Calu3 (cell line): ENCODE measurements around the gene SLC35E2B. TPM values are rescaled to one million over a fixed set of nuclear protein-coding genes. Genes with fewer than 3 reads are reported as not detected.

ENCODE experiments used
- BruUV-seq: library from RNA; stranded (reverse); fragments of 400-500 nt; replicated peaks from 2 replicates; lab custom pipeline; 2021; lab: Mats Ljungman, UMichigan
- CTCF ChIA-PET: fragments of 300-600 bp; sonication (Branson Sonifier 250); formaldehyde crosslinking; loops from one replicate; lab custom pipeline; 2022; ENCODE audit warnings: antibody characterized with exemption; lab: Charles Lee
- DNase-seq: peaks from one replicate; pipeline ENCODE4 v3.0.0; 2022
- H3K27ac Mint-ChIP-seq: one replicate; pipeline ENCODE4 v1.8.0; 2022; ENCODE audit warnings: mixed read lengths; ENCODE audit not compliant: unreplicated experiment
- H3K27me3 Mint-ChIP-seq: one replicate; pipeline ENCODE4 v1.8.0; 2022; ENCODE audit warnings: mixed read lengths; ENCODE audit not compliant: unreplicated experiment
- H3K36me3 Mint-ChIP-seq: one replicate; pipeline ENCODE4 v1.8.0; 2022; ENCODE audit warnings: mild to moderate bottlenecking, moderate library complexity, mixed read lengths; ENCODE audit not compliant: insufficient read depth, unreplicated experiment
- H3K4me1 Mint-ChIP-seq: one replicate; pipeline ENCODE4 v1.8.0; 2022; ENCODE audit warnings: mild to moderate bottlenecking, low read depth, mixed read lengths; ENCODE audit not compliant: unreplicated experiment
- H3K4me3 Mint-ChIP-seq: one replicate; pipeline ENCODE4 v1.8.0; 2022; ENCODE audit warnings: mild to moderate bottlenecking, low read depth, moderate library complexity, mixed read lengths; ENCODE audit not compliant: unreplicated experiment
- H3K9me3 Mint-ChIP-seq: one replicate; pipeline ENCODE4 v1.8.0; 2022; ENCODE audit warnings: low read depth, mixed read lengths; ENCODE audit not compliant: unreplicated experiment
- CTCF ChIP-seq: fragments of 200-600 bp; IDR thresholded peaks from one replicate; pipeline ENCODE4 v1.8.0; 2022; ENCODE audit warnings: antibody characterized with exemption; ENCODE audit not compliant: unreplicated experiment
- intact Hi-C: fragments of 100-400 bp; cut with micrococcal nuclease; formaldehyde crosslinking; loops from one replicate; pipeline ENCODE4 v1.10.0; 2022; ENCODE audit not compliant: unreplicated experiment
- total RNA-seq: library from RNA; stranded (reverse); gene quantifications from 2 replicates; pipeline ENCODE4 v1.2.3, GENCODE V29; 2022

Gene SLC35E2B
- total RNA-seq, 1 experiment from 2014 or later, result 39.3 TPM

DNA sequence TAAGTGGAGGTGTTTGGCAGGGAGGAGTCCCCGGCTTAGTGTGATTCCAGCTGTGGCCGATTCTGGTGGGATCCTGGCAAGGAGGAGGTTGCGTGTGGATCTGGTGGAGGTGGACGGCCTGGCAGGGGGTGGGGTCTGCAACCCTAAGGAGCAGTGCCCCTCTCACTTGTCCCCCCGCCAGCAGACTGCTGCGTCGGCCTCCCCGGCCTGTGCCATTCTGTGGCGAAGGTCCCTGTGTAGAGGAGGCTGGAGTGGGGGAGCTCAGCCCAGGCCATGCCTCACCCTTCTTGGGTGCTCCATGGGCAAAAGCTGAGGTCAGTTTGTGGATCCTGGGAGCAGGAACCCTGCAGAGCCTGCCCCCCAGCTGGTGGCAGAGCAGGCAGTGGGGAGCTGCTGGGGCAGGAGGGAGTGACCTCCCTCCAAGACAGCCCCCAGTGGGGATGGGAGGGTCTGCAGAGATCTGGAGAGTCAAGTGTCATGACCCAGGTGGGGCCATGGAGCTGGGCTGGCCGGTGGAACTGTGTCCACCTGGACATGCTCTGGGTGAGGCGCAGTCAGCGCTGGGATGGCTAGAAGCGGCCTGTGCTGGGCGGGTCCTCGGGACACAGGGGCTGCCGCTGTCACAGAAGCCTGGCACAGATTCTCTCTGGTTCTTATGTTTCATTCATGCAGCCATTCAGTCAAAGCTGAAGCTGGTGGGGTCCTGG, 72.0 kb downstream of the SLC35E2B start:
- no peak for DNase-seq
- no peak overlapping the region for H3K27ac Mint-ChIP-seq
- TF ChIP-seq CTCF, result no peak
- no peak overlapping the region for H3K4me3 Mint-ChIP-seq
- H3K27me3 Mint-ChIP-seq, result no peaks in the 10 kb centered on the region
- CTCF ChIA-PET, result no interaction called here
- intact Hi-C loops, result no loop called here
- H3K4me1 Mint-ChIP-seq, result no peaks in the 10 kb centered on the region
- BruUV-seq, result no TSS peak
- no peaks in the 10 kb centered on the region for H3K9me3 Mint-ChIP-seq
- H3K36me3 Mint-ChIP-seq, result peaks cover 11% of the 10 kb centered on the region

DNA sequence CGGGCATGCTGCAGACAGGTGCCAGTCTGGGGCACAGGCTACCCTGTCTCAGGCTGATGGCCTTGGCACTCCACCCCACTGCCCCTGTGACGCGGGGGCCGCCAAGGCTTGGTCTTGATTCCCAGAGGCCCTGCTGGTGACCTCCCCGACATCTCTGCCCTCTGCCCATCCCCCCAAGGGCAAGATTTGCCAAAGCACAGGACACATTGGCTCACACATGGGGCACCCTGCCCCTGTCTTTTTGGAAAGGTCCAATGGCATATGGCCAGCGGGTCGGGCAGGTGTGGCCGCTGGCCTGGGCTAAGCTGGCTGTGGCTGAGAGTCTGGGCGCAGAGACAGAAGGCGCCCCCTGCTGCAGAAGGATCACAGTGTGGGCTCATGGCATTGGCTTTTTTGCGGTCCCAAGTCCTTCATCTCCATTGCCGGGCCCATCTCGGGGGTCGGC, 72.7 kb downstream of the SLC35E2B start:
- no peak overlapping the region for H3K27ac Mint-ChIP-seq
- CTCF ChIA-PET, result no interaction called here
- no TSS peak for BruUV-seq
- no peaks in the 10 kb centered on the region for H3K27me3 Mint-ChIP-seq
- no peak overlapping the region for H3K4me3 Mint-ChIP-seq
- no peak for DNase-seq
- TF ChIP-seq CTCF, result no peak
- H3K9me3 Mint-ChIP-seq, result no peaks in the 10 kb centered on the region
- intact Hi-C loops, result no loop called here
- H3K4me1 Mint-ChIP-seq, result no peaks in the 10 kb centered on the region
- peaks cover 17% of the 10 kb centered on the region for H3K36me3 Mint-ChIP-seq

- Mint-ChIP-seq H3K4me1 (peaks cover 13% of the 10 kb centered on the region), H3K36me3 (peaks cover 27% of the 10 kb centered on the region), H3K27ac (no peak overlapping the region), H3K9me3 (no peaks in the 10 kb centered on the region), H3K27me3 (no peaks in the 10 kb centered on the region), H3K4me3 (no peak overlapping the region)
- intact Hi-C loops, result no loop called here
- TF ChIP-seq CTCF, result no peak
- no TSS peak for BruUV-seq
- CTCF ChIA-PET, result no interaction called here
- no peak for DNase-seq
Measured at GRCh38 chr1:1618396-1619068, 74.1 kb downstream of the SLC35E2B start.

- CTCF ChIA-PET, result no interaction called here
- Mint-ChIP-seq H3K36me3 (peaks cover 27% of the 10 kb centered on the region), H3K27me3 (no peaks in the 10 kb centered on the region), H3K4me1 (peaks cover 16% of the 10 kb centered on the region), H3K9me3 (no peaks in the 10 kb centered on the region), H3K27ac (no peak overlapping the region), H3K4me3 (no peak overlapping the region)
- no TSS peak for BruUV-seq
- DNase-seq, result no peak
- TF ChIP-seq CTCF, result no peak
- intact Hi-C loops, result no loop called here
Measured at GRCh38 chr1:1617925-1618324, 74.7 kb downstream of the SLC35E2B start.
